Endothelial cell of umbilical vein (primary cell): ENCODE measurements around the gene OCA2.

ENCODE experiments used
- EZH2 ChIP-seq: IDR thresholded peaks from 2 replicates; pipeline ENCODE4 v1.6.1; 2012; ENCODE audit warnings: borderline replicate concordance, low read depth, mild to moderate bottlenecking, moderate library complexity, low read length, inconsistent platforms; ENCODE audit not compliant: severe bottlenecking
- FOS ChIP-seq: IDR thresholded peaks from 2 replicates; pipeline ENCODE4 v1.6.1; 2011; ENCODE audit warnings: mild to moderate bottlenecking, low read length, moderate library complexity, borderline replicate concordance; ENCODE audit not compliant: insufficient read depth
- GATA2 ChIP-seq: IDR thresholded peaks from 2 replicates; pipeline ENCODE4 v1.7.0; 2011; ENCODE audit warnings: low read depth, mild to moderate bottlenecking, moderate library complexity, mixed read lengths, low read length; ENCODE audit not compliant: insufficient read length, insufficient read depth
- JUN ChIP-seq: IDR thresholded peaks from 2 replicates; pipeline ENCODE4 v1.6.1; 2011; ENCODE audit warnings: borderline replicate concordance, low read depth; ENCODE audit not compliant: insufficient read length, insufficient read depth
- MYC ChIP-seq: IDR thresholded peaks from one replicate; pipeline ENCODE4 v1.6.1; 2011; ENCODE audit warnings: mild to moderate bottlenecking, low read depth, low read length
- POLR2A ChIP-seq: IDR thresholded peaks from 2 replicates; pipeline ENCODE4 v1.6.1; 2012; ENCODE audit warnings: low read depth, mild to moderate bottlenecking, control low read depth, low read length
- POLR2AphosphoS5 ChIP-seq: IDR thresholded peaks from 2 replicates; pipeline ENCODE4 v1.6.1; 2012; ENCODE audit warnings: low read depth, mild to moderate bottlenecking, control low read depth, low read length, moderate library complexity; ENCODE audit not compliant: insufficient read depth
- TF ChIP-seq, protein P1 (sequence below): IDR thresholded peaks from 2 replicates; pipeline ENCODE4 v1.6.1; 2011; ENCODE audit not compliant: insufficient read depth, insufficient read length
- TF ChIP-seq, protein P2 (sequence below), 2 donors: IDR thresholded peaks; 1 replicate in 1 of 2; 2 replicates in 1 of 2; pipeline ENCODE4 v1.5.1; 2011; ENCODE audit warnings: low read length in 2 of 2, mild to moderate bottlenecking in 2 of 2, moderate library complexity in 2 of 2, control low read depth in 1 of 2, inconsistent platforms in 1 of 2, low read depth in 1 of 2; ENCODE audit not compliant: insufficient read depth in 1 of 2; ENCODE audit errors: extremely low read depth in 1 of 2

GRCh38 chr15:28060005-28060404 is 39.1 kb downstream of the OCA2 start:
- TF ChIP-seq, protein P1, sequence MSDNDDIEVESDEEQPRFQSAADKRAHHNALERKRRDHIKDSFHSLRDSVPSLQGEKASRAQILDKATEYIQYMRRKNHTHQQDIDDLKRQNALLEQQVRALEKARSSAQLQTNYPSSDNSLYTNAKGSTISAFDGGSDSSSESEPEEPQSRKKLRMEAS: no peak
- TF ChIP-seq EZH2 (no peak), POLR2A (no peak), POLR2AphosphoS5 (no peak), FOS (no peak), JUN (no peak), MYC (no peak), GATA2 (no peak)
- TF ChIP-seq, protein P2, sequence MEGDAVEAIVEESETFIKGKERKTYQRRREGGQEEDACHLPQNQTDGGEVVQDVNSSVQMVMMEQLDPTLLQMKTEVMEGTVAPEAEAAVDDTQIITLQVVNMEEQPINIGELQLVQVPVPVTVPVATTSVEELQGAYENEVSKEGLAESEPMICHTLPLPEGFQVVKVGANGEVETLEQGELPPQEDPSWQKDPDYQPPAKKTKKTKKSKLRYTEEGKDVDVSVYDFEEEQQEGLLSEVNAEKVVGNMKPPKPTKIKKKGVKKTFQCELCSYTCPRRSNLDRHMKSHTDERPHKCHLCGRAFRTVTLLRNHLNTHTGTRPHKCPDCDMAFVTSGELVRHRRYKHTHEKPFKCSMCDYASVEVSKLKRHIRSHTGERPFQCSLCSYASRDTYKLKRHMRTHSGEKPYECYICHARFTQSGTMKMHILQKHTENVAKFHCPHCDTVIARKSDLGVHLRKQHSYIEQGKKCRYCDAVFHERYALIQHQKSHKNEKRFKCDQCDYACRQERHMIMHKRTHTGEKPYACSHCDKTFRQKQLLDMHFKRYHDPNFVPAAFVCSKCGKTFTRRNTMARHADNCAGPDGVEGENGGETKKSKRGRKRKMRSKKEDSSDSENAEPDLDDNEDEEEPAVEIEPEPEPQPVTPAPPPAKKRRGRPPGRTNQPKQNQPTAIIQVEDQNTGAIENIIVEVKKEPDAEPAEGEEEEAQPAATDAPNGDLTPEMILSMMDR (IDR thresholded peaks at IDR 0.05; ENCODE audit: extremely low read depth in 1 of 2, insufficient read depth in 1 of 2, low read depth in 1 of 2, low read length in 2 of 2): no peak
